PFSK-1 (cell line): ENCODE data around the gene LCN1.

Experiments
- POLR2AphosphoS5 ChIP-seq: IDR thresholded peaks from 2 replicates; pipeline ENCODE4 v1.6.1; 2012; ENCODE audit warnings: low read depth, mild to moderate bottlenecking, control low read depth, low read length, moderate library complexity
- SIN3A ChIP-seq: IDR thresholded peaks from 2 replicates; pipeline ENCODE4 v1.6.1; 2012; ENCODE audit warnings: mild to moderate bottlenecking, low read length, moderate library complexity, borderline replicate concordance; ENCODE audit not compliant: insufficient read depth
- TAF1 ChIP-seq: IDR thresholded peaks from 2 replicates; pipeline ENCODE4 v1.6.1; 2012; ENCODE audit warnings: low read length, control low read depth, borderline replicate concordance; ENCODE audit not compliant: insufficient read depth
- TF ChIP-seq, protein P1 (sequence below), 2 experiments: IDR thresholded peaks; 2 replicates each; pipeline versions ENCODE4 v1.6.1 to v1.8.0; 2011 to 2012; ENCODE audit warnings: low read depth in 2 of 2, low read length in 2 of 2, control low read depth in 1 of 2, inconsistent platforms in 1 of 2, mild to moderate bottlenecking in 1 of 2, moderate library complexity in 1 of 2; ENCODE audit not compliant: insufficient read depth in 1 of 2

DNA sequence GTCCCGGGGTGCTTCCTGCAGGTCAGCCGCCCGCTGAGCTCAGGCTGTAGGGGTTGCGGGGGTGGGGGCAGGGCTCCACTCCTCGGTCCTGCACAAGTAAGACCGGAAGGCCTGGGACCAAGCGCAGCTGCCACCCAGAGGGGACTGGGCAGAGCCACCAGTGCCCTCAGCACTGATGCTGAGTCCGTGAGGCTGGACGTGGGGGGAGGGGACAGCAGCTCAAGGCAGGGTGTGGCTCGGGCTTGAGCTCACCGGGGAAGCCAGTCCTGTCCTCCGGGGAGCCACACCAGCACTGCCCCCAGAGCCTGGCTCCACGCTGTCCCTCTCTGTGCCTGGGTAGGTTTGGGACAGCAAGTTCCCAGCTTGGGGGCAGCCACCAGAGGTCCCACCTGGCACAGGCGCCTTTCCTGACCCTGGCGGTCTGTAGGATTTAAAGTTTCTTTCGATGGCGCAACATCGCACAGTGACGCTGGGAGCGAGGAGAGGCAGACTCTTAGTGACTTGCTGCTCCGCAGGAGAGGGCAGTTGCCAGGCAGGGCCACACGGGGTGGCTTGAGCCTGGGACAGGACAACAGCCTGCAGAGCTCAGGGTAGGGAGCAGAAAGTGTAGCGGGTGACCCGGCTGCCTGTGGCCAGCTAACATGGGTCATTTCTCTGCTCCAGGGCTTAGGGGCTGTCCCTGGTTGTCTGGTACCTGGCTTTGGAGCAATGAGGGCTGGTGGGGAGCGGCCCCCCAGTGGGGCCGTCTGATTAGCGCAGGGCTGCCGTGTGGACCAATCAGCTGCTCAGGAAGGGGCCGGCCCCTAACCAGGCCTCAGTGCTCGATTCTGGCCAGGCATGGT is 5.7 kb downstream of the LCN1 start:
- TF ChIP-seq TAF1 (no peak), POLR2AphosphoS5 (no peak), SIN3A (no peak)
- TF ChIP-seq, protein P1, sequence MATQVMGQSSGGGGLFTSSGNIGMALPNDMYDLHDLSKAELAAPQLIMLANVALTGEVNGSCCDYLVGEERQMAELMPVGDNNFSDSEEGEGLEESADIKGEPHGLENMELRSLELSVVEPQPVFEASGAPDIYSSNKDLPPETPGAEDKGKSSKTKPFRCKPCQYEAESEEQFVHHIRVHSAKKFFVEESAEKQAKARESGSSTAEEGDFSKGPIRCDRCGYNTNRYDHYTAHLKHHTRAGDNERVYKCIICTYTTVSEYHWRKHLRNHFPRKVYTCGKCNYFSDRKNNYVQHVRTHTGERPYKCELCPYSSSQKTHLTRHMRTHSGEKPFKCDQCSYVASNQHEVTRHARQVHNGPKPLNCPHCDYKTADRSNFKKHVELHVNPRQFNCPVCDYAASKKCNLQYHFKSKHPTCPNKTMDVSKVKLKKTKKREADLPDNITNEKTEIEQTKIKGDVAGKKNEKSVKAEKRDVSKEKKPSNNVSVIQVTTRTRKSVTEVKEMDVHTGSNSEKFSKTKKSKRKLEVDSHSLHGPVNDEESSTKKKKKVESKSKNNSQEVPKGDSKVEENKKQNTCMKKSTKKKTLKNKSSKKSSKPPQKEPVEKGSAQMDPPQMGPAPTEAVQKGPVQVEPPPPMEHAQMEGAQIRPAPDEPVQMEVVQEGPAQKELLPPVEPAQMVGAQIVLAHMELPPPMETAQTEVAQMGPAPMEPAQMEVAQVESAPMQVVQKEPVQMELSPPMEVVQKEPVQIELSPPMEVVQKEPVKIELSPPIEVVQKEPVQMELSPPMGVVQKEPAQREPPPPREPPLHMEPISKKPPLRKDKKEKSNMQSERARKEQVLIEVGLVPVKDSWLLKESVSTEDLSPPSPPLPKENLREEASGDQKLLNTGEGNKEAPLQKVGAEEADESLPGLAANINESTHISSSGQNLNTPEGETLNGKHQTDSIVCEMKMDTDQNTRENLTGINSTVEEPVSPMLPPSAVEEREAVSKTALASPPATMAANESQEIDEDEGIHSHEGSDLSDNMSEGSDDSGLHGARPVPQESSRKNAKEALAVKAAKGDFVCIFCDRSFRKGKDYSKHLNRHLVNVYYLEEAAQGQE (IDR thresholded peaks at IDR 0.05; ENCODE audit: insufficient read depth in 1 of 2, low read depth in 2 of 2, low read length in 2 of 2) = no peak
